Pulmonary artery endothelial cell (primary cell): ENCODE data around the gene GALNT11. TPM values are rescaled to one million over a fixed set of nuclear protein-coding genes. Genes with fewer than 3 reads are reported as not detected.
"Not testable (repeated sequence)": the region's sequence is repeated elsewhere in the genome, so short reads cannot be mapped to it uniquely, and the experiment has no call there.

Experiments used
- DNase-seq: peaks from one replicate; pipeline ENCODE4 v3.0.0-alpha.2; 2011; ENCODE audit warnings: low read depth, low spot score
- total RNA-seq: library from RNA; depleted of rRNA; stranded (reverse); fragments of >200 nt; gene quantifications from 2 replicates; pipeline ENCODE4 v1.2.3, GENCODE V29; 2014

The GALNT11 gene
- 33.4 and 37.8 TPM in 2 replicates for total RNA-seq

- DNase-seq = peak; percentile 40
Observed at GRCh38 chr7:152025077-152025936, at the start of gene GALNT11. Gene GALNT11 (plus strand): TSS chr7:152025674. CDS start chr7:152094228, 68,554 bp downstream.

GRCh38 chr7:151978616-151979015 lies 46.9 kb upstream of the GALNT11 start:
- no peak for DNase-seq

DNA sequence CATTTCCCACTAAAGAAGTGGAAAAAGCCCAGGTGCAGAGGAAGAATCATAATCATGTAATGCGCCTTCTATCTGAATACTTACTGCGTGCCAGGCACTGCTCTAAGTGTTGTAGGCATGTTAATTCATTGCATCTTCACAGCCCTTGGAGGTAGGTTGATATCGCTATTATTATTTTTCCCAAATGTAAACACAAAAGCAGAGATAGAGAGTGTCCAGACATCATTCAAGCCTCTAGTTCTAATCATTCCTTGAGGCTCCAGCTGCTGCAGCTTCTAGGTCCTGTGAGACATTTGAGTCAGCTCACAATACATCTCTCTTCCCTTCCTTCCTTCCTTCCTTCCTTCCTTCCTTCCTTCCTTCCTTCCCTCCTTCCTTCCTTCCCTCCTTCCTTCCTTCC lies 44.3 kb upstream of the GALNT11 start:
- DNase-seq = no peak

DNA sequence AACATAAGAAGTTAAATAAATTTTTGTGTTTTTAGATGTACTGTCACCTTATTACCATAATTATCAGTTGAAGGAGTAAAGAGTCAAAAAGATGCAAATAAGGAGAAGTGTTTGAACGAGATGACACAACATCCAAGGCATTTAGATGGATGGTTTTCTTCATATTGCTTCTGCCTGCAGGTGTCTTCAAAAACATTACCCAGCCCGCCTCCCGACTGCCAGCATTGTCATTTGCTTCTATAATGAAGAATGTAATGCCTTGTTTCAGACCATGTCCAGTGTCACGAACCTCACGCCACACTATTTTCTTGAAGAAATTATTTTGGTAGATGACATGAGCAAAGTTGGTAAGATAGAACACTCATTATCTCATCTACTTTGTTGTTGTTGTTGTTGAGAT lies 42.7 kb upstream of the GALNT11 start:
- no peak for DNase-seq

GRCh38 chr7:151984612-151985011 lies 40.9 kb upstream of the GALNT11 start:
- DNase-seq = no peak

DNA sequence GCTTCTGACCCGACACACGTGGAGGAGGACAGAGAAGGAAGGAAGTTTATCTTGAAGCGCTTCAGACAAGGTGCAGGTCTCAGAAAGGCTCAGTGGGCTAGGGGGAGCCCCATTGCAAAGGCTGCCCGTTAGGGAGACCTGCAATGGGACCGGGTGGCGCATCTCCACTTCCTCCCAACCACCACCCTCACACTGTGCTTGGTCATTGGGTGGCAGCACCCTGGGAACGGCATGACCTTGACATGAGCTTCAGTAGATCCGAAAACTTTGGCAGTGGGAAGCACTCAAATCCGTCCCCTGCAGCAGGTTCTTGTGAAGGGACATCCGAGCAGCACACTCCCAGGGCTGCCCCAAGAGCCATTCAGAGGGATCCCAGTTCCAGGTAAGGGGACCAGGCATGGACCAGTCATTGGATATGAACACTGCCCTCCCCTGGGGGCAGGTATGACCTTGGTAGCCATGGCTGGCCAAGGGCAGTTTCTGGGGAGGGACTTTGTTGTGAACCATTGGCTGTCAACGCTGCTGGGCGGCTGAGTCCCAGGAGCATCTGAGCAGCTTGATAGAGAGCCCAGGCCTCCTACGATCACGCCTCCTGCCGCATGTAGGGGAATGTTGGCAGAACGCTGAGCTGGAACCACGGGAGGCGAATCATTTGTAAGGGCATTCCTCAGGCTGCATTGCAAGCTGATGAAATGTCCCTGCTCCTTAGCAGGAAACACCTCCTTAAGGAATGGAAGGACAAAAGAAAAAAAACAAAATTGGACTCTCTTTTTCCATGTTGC lies 37.5 kb upstream of the GALNT11 start:
- no peak for DNase-seq

- DNase-seq = no peak
Observed at GRCh38 chr7:151992375-151992774, 33.1 kb upstream of the GALNT11 start.

DNA sequence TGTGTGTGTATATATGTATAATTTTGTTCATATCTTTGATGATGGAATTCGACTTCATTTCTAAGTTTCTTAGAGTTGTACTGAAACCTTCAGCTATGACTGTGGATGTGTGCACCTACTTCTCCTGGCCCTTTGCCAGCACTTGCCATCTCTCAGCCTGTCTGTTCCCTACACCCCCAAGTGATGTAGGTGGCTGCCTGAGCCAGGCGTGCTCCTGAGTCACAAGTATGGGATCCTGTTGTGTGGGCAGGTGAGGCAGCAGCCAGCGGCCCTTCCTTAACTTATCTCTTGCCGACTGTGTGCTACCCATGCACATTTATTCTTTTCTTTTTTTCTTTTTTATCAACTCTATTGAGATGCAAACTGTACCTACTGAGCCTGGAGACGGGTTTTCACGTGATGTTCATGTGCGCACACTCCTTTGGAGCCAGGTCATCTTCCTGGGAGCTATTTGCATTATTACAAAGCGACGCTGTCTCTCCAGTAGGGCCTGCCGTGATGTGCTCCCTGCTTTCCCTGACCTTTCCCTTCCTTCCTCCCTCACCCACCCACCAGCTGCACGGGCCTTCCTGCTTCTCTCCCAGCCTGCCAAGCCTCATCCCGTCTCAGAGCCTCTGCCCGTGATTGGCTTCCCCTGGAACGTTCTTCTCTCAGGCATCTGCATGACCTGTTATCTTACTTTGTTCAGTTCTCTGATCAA lies 31.3 kb upstream of the GALNT11 start:
- DNase-seq = no peak

DNA sequence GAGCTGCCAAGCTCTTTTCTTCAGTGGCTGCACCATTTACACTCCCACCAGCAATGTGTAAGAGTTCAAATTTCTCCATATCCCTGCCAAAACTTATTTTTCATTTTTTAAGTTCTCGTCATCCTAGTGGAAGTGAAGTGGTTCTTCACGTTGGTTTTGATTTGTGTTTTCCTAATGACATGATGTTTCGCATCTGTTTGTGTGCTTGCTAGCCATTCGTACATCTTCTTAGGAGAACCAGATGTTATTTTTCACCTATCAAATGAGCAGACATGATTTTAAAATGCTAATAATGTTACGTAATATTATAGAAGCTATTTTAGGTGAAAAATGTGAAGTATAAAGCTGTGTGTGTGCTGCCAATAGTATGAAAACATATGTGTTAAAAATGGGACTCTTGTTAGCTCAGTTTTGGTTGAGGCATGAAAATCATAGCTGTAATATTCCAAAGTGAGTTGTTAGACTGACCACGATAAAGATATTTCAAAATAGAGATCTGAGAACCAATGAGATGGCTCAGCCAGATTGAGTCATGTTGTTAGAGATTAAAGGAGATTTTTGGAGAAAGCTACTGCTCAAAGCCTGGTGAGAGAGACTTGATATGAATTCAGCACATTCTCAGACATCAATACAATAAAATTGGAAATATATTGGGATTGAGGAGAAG lies 25.9 kb upstream of the GALNT11 start:
- no peak for DNase-seq

DNA sequence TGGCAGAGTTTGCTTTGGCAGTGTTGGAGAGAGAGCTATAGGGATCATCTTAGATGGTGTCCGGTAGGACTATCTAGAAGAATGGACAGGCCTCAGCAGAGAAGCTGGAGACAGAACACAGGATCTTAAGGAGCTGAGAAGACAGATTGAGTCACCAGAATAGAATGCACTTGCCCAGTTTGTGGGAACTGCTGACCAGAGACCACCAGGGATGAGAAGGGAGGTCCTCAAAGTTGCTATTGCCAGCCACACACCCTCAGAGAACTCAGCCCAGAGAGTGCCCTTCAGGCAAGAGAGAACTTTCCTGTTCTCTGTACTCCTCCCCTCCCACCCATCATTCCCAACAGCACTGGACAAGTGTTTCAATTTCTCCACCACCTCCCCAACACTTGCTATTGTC lies 25.3 kb upstream of the GALNT11 start:
- DNase-seq = no peak

- no peak for DNase-seq
Observed at GRCh38 chr7:152006336-152006735, 19.1 kb upstream of the GALNT11 start.

- DNase-seq = no peak
Observed at GRCh38 chr7:152011860-152012259, 13.6 kb upstream of the GALNT11 start.

DNA sequence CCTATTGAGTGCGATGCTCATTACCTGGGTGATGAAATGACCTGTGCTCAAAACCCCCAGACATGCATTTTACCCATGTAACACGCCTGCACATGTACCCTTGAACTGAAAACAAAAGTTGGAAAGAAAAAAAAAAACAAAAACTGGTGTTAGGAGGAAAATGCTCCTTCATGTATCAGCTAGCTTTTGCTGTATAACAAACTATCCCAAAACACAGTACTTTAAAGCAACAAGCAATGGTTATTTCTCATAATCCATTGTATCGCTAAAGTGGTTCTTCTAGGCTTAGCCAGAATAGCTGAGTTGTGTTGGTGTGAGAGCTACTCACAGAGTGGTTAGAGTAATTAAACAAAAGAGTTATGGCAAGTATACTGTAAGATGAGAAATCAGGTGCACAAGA lies 12.2 kb upstream of the GALNT11 start:
- DNase-seq = no peak

DNA sequence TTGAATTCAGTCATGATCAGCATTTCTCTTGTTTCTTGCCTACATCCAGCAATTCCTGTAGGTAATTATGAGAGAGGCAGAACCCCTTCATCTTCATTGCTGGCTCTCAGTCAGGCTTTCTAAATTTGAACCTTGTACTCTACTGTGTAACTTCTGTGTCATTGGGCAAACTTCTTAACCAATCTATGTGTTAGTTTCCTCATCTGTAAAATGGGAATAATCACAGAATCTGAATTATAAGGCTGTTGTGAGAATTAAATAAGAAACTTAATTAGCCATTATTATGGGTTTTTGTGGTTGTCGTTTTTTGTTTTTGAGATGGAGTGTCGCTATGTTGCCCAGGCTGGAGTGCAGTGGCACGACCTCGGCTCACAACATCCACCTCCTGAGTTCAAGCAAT lies 11.5 kb upstream of the GALNT11 start:
- no peak for DNase-seq

DNA sequence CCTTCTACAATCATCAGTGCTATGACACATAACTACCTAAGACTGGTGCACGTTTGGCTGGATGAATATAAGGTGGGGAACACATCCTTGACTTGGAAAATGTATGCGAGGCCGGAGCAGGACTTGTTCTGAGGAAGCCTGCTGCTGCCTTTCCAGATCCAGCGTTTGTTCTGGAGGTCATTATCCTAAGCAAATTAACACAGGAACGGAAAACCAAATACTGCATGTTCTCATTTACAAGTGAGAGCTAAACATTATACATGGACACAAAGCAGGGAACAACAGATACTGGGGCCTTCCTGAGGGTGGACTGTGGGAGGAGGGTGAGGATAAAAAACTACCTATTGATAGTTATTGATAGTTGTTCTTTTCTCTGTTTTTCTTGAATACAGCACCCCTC lies 10.8 kb upstream of the GALNT11 start:
- no peak for DNase-seq

- no peak for DNase-seq
Observed at GRCh38 chr7:152015600-152015999, 9.9 kb upstream of the GALNT11 start.

GRCh38 chr7:152016947-152017346 lies 8.5 kb upstream of the GALNT11 start:
- DNase-seq = no peak

GRCh38 chr7:152017683-152018082 lies 7.8 kb upstream of the GALNT11 start:
- DNase-seq = not testable (repeated sequence)

DNA sequence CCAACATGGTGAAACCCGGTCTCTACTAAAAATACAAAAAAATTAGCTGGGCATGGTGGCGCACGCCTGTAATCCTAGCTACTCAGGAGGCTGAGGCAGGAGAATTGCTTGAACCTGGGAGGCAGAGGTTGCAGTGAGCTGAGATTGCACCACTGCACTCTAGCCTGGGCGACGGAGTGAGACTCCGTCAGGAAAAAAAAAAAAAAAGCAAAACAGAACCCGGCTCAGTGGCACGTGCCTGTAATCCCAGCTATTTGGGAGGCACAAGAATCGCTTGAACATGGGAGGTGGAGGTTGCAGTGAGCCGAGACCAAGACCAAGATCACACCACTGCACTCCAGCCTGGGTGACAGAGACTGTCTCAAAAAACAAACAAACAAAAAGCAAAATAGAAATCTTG lies 3.7 kb upstream of the GALNT11 start:
- DNase-seq = not testable (repeated sequence)

DNA sequence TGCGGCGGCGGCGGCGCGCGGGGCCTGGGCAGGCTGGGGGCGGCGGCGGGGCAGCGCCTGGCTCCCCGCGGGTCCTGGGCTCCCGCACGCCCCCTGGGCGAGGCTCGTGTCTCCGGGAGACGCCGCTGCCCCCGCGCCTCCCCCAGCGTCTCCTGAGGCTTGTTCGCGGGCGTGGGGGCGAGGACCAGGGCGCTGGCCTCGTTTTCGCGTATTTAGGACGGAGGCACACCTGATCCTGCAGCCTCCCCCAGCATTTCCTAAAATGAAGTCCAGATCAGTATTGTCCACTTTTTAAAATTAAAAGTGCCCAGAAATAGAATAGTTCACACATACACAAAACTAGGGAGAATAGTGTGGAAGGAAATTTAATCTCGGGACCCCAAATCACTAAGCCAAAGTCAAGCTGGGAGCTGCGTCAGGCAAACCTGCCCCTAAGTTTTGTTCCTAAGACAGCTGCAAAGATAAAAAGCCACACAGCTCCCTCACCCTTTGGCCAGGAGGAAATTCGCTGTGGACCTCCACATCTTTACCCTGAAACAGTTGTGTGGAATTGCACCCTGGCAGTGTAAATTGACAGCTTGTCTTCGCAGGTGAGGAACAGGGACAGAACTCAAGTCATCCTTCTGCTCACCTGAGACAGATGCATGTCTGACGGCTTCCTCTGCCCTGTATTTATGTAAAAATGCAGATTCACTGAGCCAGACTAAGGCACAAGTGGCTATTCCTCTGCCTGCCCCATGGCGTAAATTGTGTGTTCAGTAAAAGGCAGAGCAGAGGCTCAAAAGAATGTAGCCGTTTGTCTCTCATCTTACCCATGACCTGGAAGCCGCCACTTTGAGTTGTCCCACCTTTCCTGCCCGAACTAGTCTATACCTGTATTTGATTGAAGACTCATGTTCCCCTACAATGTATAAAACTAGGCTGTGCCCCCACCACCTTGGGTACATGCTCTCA lies 740 bp downstream of the GALNT11 start:
- no peak for DNase-seq
